ENCODE measurements around the gene ATP4B. TPM values are rescaled to one million over a fixed set of nuclear protein-coding genes. Genes with fewer than 3 reads are reported as not detected.

The ATP4B gene
- total RNA-seq, 1 experiment from 2014 or later, result not detected

GRCh38 chr13:113629866-113630265 lies 28.1 kb downstream of the ATP4B start:
- H3K27ac ChIP-seq (ENCODE audit: low read length), result no peak overlapping the region
- POLR2A ChIA-PET, result no interaction called here
- intact Hi-C loops (cut with micrococcal nuclease; ENCODE audit: unreplicated experiment), result no loop called here
- in situ Hi-C loops (cut with HindIII; ENCODE audit: low pct_unique_long_range_greater_than_20kb, low sequenced_read_pairs), result no loop called here
- DNase-seq (ENCODE audit: low read depth, low spot score), result no peak
- TF ChIP-seq, protein P1, sequence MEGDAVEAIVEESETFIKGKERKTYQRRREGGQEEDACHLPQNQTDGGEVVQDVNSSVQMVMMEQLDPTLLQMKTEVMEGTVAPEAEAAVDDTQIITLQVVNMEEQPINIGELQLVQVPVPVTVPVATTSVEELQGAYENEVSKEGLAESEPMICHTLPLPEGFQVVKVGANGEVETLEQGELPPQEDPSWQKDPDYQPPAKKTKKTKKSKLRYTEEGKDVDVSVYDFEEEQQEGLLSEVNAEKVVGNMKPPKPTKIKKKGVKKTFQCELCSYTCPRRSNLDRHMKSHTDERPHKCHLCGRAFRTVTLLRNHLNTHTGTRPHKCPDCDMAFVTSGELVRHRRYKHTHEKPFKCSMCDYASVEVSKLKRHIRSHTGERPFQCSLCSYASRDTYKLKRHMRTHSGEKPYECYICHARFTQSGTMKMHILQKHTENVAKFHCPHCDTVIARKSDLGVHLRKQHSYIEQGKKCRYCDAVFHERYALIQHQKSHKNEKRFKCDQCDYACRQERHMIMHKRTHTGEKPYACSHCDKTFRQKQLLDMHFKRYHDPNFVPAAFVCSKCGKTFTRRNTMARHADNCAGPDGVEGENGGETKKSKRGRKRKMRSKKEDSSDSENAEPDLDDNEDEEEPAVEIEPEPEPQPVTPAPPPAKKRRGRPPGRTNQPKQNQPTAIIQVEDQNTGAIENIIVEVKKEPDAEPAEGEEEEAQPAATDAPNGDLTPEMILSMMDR (IDR thresholded peaks at IDR 0.05), result no peak
- no peak for TF ChIP-seq TCF7L2 (IDR thresholded peaks at IDR 0.05; ENCODE audit: low read depth, low read length)
- TF ChIP-seq POLR2AphosphoS5 (IDR thresholded peaks at IDR 0.05; ENCODE audit: low read depth, low read length), result no peak
- TF ChIP-seq, protein P2, sequence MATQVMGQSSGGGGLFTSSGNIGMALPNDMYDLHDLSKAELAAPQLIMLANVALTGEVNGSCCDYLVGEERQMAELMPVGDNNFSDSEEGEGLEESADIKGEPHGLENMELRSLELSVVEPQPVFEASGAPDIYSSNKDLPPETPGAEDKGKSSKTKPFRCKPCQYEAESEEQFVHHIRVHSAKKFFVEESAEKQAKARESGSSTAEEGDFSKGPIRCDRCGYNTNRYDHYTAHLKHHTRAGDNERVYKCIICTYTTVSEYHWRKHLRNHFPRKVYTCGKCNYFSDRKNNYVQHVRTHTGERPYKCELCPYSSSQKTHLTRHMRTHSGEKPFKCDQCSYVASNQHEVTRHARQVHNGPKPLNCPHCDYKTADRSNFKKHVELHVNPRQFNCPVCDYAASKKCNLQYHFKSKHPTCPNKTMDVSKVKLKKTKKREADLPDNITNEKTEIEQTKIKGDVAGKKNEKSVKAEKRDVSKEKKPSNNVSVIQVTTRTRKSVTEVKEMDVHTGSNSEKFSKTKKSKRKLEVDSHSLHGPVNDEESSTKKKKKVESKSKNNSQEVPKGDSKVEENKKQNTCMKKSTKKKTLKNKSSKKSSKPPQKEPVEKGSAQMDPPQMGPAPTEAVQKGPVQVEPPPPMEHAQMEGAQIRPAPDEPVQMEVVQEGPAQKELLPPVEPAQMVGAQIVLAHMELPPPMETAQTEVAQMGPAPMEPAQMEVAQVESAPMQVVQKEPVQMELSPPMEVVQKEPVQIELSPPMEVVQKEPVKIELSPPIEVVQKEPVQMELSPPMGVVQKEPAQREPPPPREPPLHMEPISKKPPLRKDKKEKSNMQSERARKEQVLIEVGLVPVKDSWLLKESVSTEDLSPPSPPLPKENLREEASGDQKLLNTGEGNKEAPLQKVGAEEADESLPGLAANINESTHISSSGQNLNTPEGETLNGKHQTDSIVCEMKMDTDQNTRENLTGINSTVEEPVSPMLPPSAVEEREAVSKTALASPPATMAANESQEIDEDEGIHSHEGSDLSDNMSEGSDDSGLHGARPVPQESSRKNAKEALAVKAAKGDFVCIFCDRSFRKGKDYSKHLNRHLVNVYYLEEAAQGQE (IDR thresholded peaks at IDR 0.05; ENCODE audit: insufficient read depth in 1 of 2, low read depth in 2 of 2, low read length in 1 of 2), result no peak
- TF ChIP-seq SIN3A (IDR thresholded peaks at IDR 0.05; ENCODE audit: borderline replicate concordance, insufficient read depth, low read depth, low read length), result no peak
- no TSS peak for BruUV-seq (replicated peaks)
- H3K4me3 ChIP-seq (ENCODE audit: low read depth in 2 of 2, low read length in 2 of 2), result no peak overlapping the region
- H3K4me1 ChIP-seq (ENCODE audit: control insufficient read depth, insufficient read depth, low read length), result peaks cover 3% of the 10 kb centered on the region; the same call in 1 of the 2 replicates
- no peaks in the 10 kb centered on the region for H3K9me3 ChIP-seq (ENCODE audit: control insufficient read depth, insufficient read depth, low read depth, low read length)
- ATAC-seq, result no peak
- H3K36me3 ChIP-seq (ENCODE audit: control insufficient read depth, insufficient read depth, low read length), result peaks cover 3% of the 10 kb centered on the region; the same call in 1 of the 2 replicates
- no peaks in the 10 kb centered on the region for H3K27me3 ChIP-seq (ENCODE audit: control insufficient read depth, insufficient read depth, low read length)
- CTCF ChIA-PET, result no interaction called here

DNA sequence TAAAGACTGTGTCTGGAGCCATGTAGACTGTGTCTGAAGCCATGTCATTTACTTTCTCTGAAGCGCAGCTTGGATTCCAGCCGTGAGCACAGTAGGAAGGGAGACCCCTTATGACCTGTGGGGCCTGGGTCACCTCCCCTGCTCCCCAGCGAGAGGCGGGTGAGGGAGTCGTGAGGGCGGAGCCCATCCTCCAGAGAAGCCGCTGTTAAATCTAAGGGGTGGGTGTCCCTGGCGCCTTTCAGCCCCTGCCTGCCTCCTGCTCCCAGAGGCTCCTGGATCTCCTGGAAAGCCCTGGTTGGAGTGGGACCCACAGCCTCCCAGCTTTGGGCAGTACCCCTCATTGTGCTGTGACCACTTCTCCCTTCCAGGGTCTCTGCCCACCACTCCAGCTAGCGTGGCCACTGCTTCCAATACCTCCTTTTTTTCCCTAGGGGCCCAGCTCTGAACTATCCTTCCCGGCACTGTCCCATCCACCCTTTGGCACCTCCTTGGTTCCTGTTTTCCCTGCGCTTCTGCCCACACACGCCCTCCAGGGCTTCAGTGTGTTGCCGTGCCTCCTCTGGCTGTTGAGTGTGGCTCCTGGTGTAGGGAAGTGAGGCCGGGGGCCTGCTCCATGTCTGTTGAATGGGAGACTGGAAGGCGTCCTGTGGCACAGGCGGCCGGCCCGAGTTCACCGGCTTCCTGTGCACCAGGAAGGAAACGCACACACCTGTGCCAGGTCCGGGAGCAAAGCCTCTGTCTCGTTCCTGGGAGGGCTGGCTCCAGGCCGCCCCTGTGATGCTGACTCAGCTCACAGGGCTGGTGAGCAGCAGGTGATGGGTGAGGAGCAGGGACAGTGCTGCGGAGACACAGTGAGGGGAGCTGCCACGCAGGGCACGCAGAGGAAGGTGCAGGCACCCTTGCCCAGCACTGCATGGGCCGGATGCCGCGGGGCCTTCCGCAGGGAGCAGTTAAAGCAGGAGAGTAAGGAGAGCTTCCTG lies 29.4 kb downstream of the ATP4B start:
- ChIA-PET POLR2A (no interaction called here), CTCF (no interaction called here)
- Histone ChIP-seq H3K27me3 (ENCODE audit: control insufficient read depth, insufficient read depth, low read length) (no peaks in the 10 kb centered on the region), H3K4me1 (ENCODE audit: control insufficient read depth, insufficient read depth, low read length) (peaks cover 3% of the 10 kb centered on the region; the same call in 1 of the 2 replicates), H3K9me3 (ENCODE audit: control insufficient read depth, insufficient read depth, low read depth, low read length) (no peaks in the 10 kb centered on the region), H3K4me3 (ENCODE audit: low read depth in 2 of 2, low read length in 2 of 2) (no peak overlapping the region), H3K36me3 (ENCODE audit: control insufficient read depth, insufficient read depth, low read length) (no peaks in the 10 kb centered on the region; the same call in 1 of the 2 replicates), H3K27ac (ENCODE audit: low read length) (no peak overlapping the region)
- ATAC-seq (no peak), DNase-seq (ENCODE audit: low read depth, low spot score) (no peak)
- intact Hi-C loops (cut with micrococcal nuclease; ENCODE audit: unreplicated experiment) (no loop called here), in situ Hi-C loops (cut with HindIII; ENCODE audit: low pct_unique_long_range_greater_than_20kb, low sequenced_read_pairs) (no loop called here)
- TF ChIP-seq, protein P1 (IDR thresholded peaks at IDR 0.05), result no peak
- TF ChIP-seq, protein P2 (IDR thresholded peaks at IDR 0.05; ENCODE audit: insufficient read depth in 1 of 2, low read depth in 2 of 2, low read length in 1 of 2), result no peak
- TF ChIP-seq POLR2AphosphoS5 (IDR thresholded peaks at IDR 0.05; ENCODE audit: low read depth, low read length) (no peak), SIN3A (IDR thresholded peaks at IDR 0.05; ENCODE audit: borderline replicate concordance, insufficient read depth, low read depth, low read length) (no peak), TCF7L2 (IDR thresholded peaks at IDR 0.05; ENCODE audit: low read depth, low read length) (no peak)
- BruUV-seq (replicated peaks), result no TSS peak
